ENCODE results near the gene MKS1.

The MKS1 gene

DNA sequence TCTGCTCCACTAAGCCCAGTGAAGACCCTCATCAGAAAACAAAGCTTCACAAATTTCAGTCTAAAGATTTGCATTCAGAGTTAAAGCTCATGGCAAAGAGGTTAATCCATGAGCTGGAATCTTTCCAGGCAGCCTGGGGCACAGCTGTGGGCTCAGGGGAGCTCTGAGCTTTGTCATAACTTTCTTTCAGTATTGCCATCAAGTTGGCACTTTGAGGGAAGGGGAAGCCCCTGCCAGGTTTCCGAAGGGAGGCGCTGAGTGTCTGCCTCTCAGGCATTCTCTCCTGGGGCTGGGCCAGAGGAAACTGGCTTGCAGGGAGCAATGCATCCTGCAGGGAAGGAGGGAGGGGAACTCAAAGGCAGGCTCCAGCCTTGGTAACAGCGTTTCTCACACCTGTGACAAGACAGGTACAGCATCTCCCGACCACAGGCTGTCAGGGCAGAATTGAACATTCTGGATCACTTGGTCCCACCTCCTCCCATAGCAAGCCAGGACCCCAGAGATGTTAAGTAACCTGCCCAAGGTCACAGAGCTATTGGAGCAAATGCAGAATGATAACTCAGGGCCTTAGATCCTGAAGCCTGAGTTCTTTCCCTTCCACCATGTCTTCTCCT, 23.2 kb upstream of the MKS1 start:
- Histone ChIP-seq H3K79me2 (ENCODE audit: control insufficient read depth, insufficient read depth, low read length, unreplicated experiment) (no peaks in the 10 kb centered on the region), H3K27ac (ENCODE audit: low read depth, low read length) (no peak overlapping the region), H3K27me3 (ENCODE audit: insufficient read depth, low read length) (peaks cover 81% of the 10 kb centered on the region), H3K4me1 (ENCODE audit: control insufficient read depth, insufficient read depth, low read length, unreplicated experiment) (peaks cover 3% of the 10 kb centered on the region), H3K36me3 (ENCODE audit: insufficient read depth, low read length) (no peaks in the 10 kb centered on the region), H2AFZ (ENCODE audit: low read length, unreplicated experiment) (no peak overlapping the region), H3K4me3 (ENCODE audit: low read depth, low read length) (no peak overlapping the region)

DNA sequence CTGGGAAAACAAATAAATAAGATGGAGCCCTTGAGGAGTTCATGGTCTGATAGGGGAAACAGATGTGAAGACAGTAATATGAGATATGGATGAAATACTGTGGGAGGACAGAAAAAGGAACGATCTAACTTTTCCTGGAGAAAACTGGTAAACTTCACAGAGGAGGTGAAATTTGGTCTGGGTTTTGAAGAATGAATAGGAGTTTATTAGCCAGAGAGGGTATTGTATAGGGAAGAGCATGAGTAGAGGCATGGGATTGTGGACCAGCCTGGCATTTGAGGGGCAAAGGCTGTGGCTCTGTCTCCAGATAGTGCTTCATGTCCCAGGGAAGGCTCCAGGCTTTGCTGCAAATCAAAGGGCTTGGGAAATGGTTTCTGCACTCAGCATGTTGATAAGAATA, 20.9 kb upstream of the MKS1 start:
- Histone ChIP-seq H2AFZ (ENCODE audit: low read length, unreplicated experiment) (no peak overlapping the region), H3K27ac (ENCODE audit: low read depth, low read length) (no peak overlapping the region), H3K79me2 (ENCODE audit: control insufficient read depth, insufficient read depth, low read length, unreplicated experiment) (no peaks in the 10 kb centered on the region), H3K36me3 (ENCODE audit: insufficient read depth, low read length) (no peaks in the 10 kb centered on the region), H3K4me3 (ENCODE audit: low read depth, low read length) (no peak overlapping the region), H3K4me1 (ENCODE audit: control insufficient read depth, insufficient read depth, low read length, unreplicated experiment) (peaks cover 3% of the 10 kb centered on the region), H3K27me3 (ENCODE audit: insufficient read depth, low read length) (peaks cover 96% of the 10 kb centered on the region)

DNA sequence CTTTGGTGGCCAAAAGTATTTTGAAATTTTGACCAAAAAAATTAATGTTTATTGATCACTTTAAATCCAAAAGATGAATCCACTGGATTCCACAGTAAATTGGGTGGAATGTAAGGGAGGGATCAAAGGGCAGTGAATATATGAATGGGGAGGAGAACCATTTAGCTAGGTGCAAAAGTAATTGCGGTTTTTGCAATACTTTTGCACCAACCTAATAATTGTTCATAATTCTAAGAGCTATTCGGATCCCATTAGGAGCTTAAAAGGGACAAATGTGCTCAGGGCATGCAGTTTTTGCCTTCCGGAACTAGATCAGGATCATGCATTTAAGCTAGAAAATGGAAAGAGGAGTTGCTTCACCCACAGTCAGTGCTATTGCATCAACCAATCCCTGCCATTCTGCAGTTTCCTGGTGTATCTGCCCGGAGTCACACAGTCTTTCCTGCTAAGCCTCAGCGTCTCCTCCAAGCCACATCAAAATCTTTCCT, 19.1 kb upstream of the MKS1 start, which contains the start of gene LPO:
LPO (plus strand) TSS at position 438 of the 488 bp plus-strand sequence. CDS start 4,396 bp downstream, outside the sequence.
- Histone ChIP-seq H3K79me2 (ENCODE audit: control insufficient read depth, insufficient read depth, low read length, unreplicated experiment) (no peaks in the 10 kb centered on the region), H2AFZ (ENCODE audit: low read length, unreplicated experiment) (no peak within 1 kb of the TSS), H3K27ac (ENCODE audit: low read depth, low read length) (no peak within 1 kb of the TSS), H3K4me3 (ENCODE audit: low read depth, low read length) (no peak within 1 kb of the TSS), H3K4me1 (ENCODE audit: control insufficient read depth, insufficient read depth, low read length, unreplicated experiment) (peaks cover 3% of the 10 kb centered on the region), H3K36me3 (ENCODE audit: insufficient read depth, low read length) (no peaks in the 10 kb centered on the region), H3K27me3 (ENCODE audit: insufficient read depth, low read length) (peaks cover 88% of the 10 kb centered on the region)

DNA sequence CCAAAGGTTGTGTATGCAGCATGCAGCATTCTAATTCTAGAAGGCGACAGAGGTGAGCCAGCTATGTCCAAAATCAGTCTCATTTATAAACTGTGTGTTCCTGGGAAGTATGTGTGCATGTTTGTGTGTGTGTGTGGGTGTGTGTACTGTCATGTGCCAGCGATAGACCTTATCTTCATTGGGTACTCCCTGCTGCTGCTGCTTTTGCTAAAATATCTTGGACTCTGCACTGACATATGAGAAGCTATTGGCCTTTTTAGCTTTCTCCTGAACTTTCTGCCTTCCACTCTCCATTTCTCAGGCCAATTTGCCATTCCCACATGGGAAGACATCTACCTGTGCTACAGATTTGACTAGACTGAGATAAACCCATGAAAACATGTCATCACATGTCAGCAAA, 17.3 kb upstream of the MKS1 start:
- Histone ChIP-seq H3K27ac (ENCODE audit: low read depth, low read length) (no peak overlapping the region), H3K79me2 (ENCODE audit: control insufficient read depth, insufficient read depth, low read length, unreplicated experiment) (no peaks in the 10 kb centered on the region), H3K27me3 (ENCODE audit: insufficient read depth, low read length) (peaks cover 70% of the 10 kb centered on the region)

DNA sequence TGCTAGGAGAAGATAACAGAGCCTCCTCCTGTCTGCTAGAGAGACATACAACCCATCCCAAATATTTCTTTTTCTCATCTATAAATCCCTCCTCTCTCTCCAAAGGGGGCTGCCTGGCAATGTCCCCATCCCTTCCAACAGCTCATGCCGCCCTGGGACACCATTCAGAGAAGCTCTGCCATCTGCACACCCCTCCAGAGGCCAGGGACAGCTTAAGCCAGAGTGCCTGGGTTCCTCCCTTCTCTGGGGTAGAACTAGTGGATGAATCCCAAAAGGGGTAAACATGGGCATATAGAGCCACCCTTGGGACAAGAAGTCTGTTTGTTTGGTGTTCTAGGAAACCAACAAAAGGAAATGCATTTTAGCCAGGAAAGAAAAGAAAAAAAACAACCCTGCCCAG, 16.8 kb upstream of the MKS1 start:
- peaks cover 68% of the 10 kb centered on the region for H3K27me3 ChIP-seq (ENCODE audit: insufficient read depth, low read length)
- no peaks in the 10 kb centered on the region for H3K36me3 ChIP-seq (ENCODE audit: insufficient read depth, low read length)
- no peak overlapping the region for H3K4me3 ChIP-seq (ENCODE audit: low read depth, low read length)
- H3K79me2 ChIP-seq (ENCODE audit: control insufficient read depth, insufficient read depth, low read length, unreplicated experiment): no peaks in the 10 kb centered on the region
- no peak overlapping the region for H2AFZ ChIP-seq (ENCODE audit: low read length, unreplicated experiment)
- H3K4me1 ChIP-seq (ENCODE audit: control insufficient read depth, insufficient read depth, low read length, unreplicated experiment): peaks cover 23% of the 10 kb centered on the region
- no peak overlapping the region for H3K27ac ChIP-seq (ENCODE audit: low read depth, low read length)

More for the DNA sequence above, 17.3 kb upstream of the MKS1 start:
- Histone ChIP-seq H3K4me3 (ENCODE audit: low read depth, low read length) (no peak overlapping the region), H3K36me3 (ENCODE audit: insufficient read depth, low read length) (no peaks in the 10 kb centered on the region), H3K4me1 (ENCODE audit: control insufficient read depth, insufficient read depth, low read length, unreplicated experiment) (peaks cover 21% of the 10 kb centered on the region), H2AFZ (ENCODE audit: low read length, unreplicated experiment) (no peak overlapping the region)

DNA sequence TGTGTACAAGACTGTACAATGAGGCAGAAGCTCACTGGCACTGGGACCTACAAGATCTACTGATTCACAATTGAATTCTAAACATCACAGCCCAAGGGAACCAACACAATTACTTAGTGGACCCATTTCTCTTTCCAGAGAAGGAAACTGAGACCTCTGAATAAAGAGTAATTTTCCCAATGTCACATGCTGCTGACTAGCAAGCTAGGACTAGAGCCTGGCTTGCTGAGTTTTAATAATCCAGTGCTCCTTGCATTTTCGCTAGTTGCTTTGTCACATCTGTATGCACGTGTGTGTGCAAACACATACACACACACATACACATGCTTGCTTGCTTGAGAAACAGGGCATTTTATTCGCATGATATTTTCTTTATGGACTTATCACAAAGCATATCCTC, 15.5 kb upstream of the MKS1 start:
- no peaks in the 10 kb centered on the region for H3K36me3 ChIP-seq (ENCODE audit: insufficient read depth, low read length)
- H3K27me3 ChIP-seq (ENCODE audit: insufficient read depth, low read length): peaks cover 55% of the 10 kb centered on the region
- no peak overlapping the region for H3K4me3 ChIP-seq (ENCODE audit: low read depth, low read length)
- H3K4me1 ChIP-seq (ENCODE audit: control insufficient read depth, insufficient read depth, low read length, unreplicated experiment): peaks cover 20% of the 10 kb centered on the region
- no peak overlapping the region for H3K27ac ChIP-seq (ENCODE audit: low read depth, low read length)
- no peak overlapping the region for H2AFZ ChIP-seq (ENCODE audit: low read length, unreplicated experiment)
- H3K79me2 ChIP-seq (ENCODE audit: control insufficient read depth, insufficient read depth, low read length, unreplicated experiment): no peaks in the 10 kb centered on the region

DNA sequence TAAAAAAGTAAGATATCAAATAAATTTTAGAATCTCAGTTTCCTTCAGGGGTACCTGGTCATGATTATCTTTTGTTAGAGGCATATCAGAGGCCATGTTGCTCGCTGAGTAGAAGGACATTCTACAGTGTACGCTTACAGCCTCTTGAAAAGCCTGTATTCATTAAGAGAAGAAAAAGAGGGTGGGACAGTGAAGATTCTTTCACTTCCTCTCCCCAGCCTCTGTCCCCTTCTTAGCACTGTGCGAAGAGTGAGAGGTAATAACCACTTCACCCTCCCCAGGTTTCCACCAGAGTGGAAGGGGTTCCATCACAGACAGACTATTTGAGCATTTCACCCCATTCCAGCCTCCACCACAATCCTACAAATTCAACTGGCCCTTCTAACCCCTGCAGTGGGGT, 14.5 kb upstream of the MKS1 start:
- Histone ChIP-seq H2AFZ (ENCODE audit: low read length, unreplicated experiment) (no peak overlapping the region), H3K27ac (ENCODE audit: low read depth, low read length) (no peak overlapping the region), H3K4me1 (ENCODE audit: control insufficient read depth, insufficient read depth, low read length, unreplicated experiment) (peaks cover 20% of the 10 kb centered on the region), H3K36me3 (ENCODE audit: insufficient read depth, low read length) (no peaks in the 10 kb centered on the region), H3K79me2 (ENCODE audit: control insufficient read depth, insufficient read depth, low read length, unreplicated experiment) (no peaks in the 10 kb centered on the region), H3K4me3 (ENCODE audit: low read depth, low read length) (no peak overlapping the region), H3K27me3 (ENCODE audit: insufficient read depth, low read length) (peaks cover 45% of the 10 kb centered on the region)

DNA sequence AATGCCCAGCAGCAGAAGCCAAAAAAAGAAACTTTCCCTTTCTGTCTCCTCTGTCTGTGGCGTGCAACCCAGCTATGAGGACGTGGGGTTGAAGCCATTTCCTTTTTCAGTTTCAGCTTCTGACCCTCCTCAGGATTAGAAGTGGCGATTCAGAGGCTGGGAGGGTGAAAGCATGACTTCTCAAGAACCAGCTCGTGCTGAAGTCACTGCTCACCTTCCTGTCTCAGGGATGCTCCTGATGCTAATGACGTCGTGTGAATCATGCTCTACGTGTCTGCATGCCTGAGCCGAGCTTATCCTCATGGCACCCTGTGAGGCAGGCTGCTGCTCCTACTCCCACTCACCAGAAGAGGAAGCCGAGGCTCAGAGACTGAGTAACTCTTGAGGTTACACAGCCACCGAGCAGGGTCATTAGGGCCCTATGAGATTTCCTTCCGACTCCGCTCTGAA, 13.7 kb upstream of the MKS1 start:
- H3K4me1 ChIP-seq (ENCODE audit: control insufficient read depth, insufficient read depth, low read length, unreplicated experiment): peaks cover 20% of the 10 kb centered on the region
- peak overlapping the region; percentile 31; the same call in 1 of the 2 replicates for H3K27ac ChIP-seq (ENCODE audit: low read depth, low read length)
- peaks cover 37% of the 10 kb centered on the region for H3K27me3 ChIP-seq (ENCODE audit: insufficient read depth, low read length)
- H3K79me2 ChIP-seq (ENCODE audit: control insufficient read depth, insufficient read depth, low read length, unreplicated experiment): no peaks in the 10 kb centered on the region
- H2AFZ ChIP-seq (ENCODE audit: low read length, unreplicated experiment): peak overlapping the region; percentile 15
- H3K4me3 ChIP-seq (ENCODE audit: low read depth, low read length): no peak overlapping the region
- no peaks in the 10 kb centered on the region for H3K36me3 ChIP-seq (ENCODE audit: insufficient read depth, low read length)

DNA sequence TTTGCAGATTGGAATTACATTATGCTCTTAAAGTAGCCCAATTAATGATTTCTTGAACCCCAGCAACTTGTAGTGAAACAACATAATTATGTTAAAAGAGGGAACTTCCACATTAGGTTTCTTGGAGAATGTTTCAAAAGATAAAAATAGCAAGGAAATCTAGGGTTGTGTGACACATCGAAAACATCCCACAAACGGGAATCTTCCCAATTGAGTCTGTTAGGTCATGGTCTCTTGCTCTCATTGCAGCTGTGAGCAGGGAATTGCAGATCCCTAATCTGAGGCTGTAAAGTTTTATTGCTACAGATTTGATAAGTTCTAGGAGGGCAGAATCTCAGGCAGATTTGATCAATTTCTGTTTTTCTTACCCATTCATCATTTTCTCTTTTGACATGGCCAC, 12.6 kb upstream of the MKS1 start:
- peaks cover 26% of the 10 kb centered on the region for H3K27me3 ChIP-seq (ENCODE audit: insufficient read depth, low read length)
- H3K4me1 ChIP-seq (ENCODE audit: control insufficient read depth, insufficient read depth, low read length, unreplicated experiment): peaks cover 20% of the 10 kb centered on the region
- peak overlapping the region; percentile 7; the same call in 1 of the 2 replicates for H3K27ac ChIP-seq (ENCODE audit: low read depth, low read length)
- H3K36me3 ChIP-seq (ENCODE audit: insufficient read depth, low read length): no peaks in the 10 kb centered on the region
- H3K4me3 ChIP-seq (ENCODE audit: low read depth, low read length): no peak overlapping the region
- H3K79me2 ChIP-seq (ENCODE audit: control insufficient read depth, insufficient read depth, low read length, unreplicated experiment): no peaks in the 10 kb centered on the region
- no peak overlapping the region for H2AFZ ChIP-seq (ENCODE audit: low read length, unreplicated experiment)

DNA sequence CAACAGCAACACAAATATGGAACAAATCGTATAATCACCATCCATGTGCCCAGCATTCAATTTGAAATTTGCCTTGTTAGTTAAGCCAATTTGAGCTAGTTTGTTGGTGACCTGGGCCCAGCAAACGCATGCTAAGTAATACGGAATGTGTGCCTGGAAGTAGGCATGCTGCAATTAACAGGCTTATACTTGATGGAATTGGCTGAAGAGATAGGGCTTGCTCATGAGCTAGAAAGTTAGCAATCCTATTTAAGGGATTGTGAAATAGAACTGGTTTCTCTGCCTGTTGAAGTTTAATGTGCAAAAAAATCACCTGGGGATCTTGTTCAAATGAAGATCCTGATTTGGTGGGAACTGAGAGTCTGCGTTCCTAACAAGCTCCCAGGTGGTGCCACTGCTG, 10.8 kb upstream of the MKS1 start:
- Histone ChIP-seq H3K27me3 (ENCODE audit: insufficient read depth, low read length) (peaks cover 9% of the 10 kb centered on the region), H3K27ac (ENCODE audit: low read depth, low read length) (no peak overlapping the region), H2AFZ (ENCODE audit: low read length, unreplicated experiment) (no peak overlapping the region), H3K4me3 (ENCODE audit: low read depth, low read length) (no peak overlapping the region), H3K4me1 (ENCODE audit: control insufficient read depth, insufficient read depth, low read length, unreplicated experiment) (peaks cover 20% of the 10 kb centered on the region), H3K79me2 (ENCODE audit: control insufficient read depth, insufficient read depth, low read length, unreplicated experiment) (no peaks in the 10 kb centered on the region), H3K36me3 (ENCODE audit: insufficient read depth, low read length) (no peaks in the 10 kb centered on the region)

DNA sequence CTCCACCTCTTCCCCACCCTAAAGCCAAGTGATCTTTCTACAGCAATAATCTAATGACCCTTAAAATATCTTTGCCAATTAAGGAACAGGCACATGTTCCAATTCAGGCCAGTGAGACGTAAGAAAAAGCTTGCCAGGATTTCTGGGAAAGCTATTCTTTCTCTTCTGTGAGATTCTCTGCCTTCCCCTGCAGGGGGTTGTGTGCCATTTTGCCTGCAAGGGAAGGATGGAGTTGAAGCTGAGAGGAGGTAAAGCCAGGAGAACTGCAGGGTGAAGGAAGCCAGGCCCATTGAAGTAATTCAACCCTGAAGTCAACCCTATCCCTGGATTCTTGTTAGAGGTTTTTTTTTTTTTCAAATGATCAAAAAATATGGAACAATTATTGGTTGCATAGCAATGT, 10.3 kb upstream of the MKS1 start:
- Histone ChIP-seq H3K4me3 (ENCODE audit: low read depth, low read length) (no peak overlapping the region), H3K4me1 (ENCODE audit: control insufficient read depth, insufficient read depth, low read length, unreplicated experiment) (peaks cover 23% of the 10 kb centered on the region), H3K27me3 (ENCODE audit: insufficient read depth, low read length) (peaks cover 4% of the 10 kb centered on the region), H3K27ac (ENCODE audit: low read depth, low read length) (no peak overlapping the region), H2AFZ (ENCODE audit: low read length, unreplicated experiment) (no peak overlapping the region), H3K79me2 (ENCODE audit: control insufficient read depth, insufficient read depth, low read length, unreplicated experiment) (no peaks in the 10 kb centered on the region), H3K36me3 (ENCODE audit: insufficient read depth, low read length) (no peaks in the 10 kb centered on the region)
